GM04503 (cell line): ENCODE data around the gene CACNB2.
A peak's percentile ranks its signal among the peaks of the same experiment; 100 is the strongest.
"Not testable (repeated sequence)": the region's sequence is repeated elsewhere in the genome, so short reads cannot be mapped to it uniquely, and the experiment has no call there.

Experiments used
- DNase-seq: peaks from one replicate; pipeline ENCODE4 v3.0.0-alpha.2; 2012; ENCODE audit warnings: low read depth

CACNB2 gene

GRCh38 chr10:18570386-18570785, 430.2 kb downstream of the CACNB2 start:
- not testable (repeated sequence) for DNase-seq

GRCh38 chr10:18571076-18571475, 430.9 kb downstream of the CACNB2 start:
- DNase-seq: no peak

GRCh38 chr10:18571780-18572179, 431.6 kb downstream of the CACNB2 start:
- no peak for DNase-seq

DNA sequence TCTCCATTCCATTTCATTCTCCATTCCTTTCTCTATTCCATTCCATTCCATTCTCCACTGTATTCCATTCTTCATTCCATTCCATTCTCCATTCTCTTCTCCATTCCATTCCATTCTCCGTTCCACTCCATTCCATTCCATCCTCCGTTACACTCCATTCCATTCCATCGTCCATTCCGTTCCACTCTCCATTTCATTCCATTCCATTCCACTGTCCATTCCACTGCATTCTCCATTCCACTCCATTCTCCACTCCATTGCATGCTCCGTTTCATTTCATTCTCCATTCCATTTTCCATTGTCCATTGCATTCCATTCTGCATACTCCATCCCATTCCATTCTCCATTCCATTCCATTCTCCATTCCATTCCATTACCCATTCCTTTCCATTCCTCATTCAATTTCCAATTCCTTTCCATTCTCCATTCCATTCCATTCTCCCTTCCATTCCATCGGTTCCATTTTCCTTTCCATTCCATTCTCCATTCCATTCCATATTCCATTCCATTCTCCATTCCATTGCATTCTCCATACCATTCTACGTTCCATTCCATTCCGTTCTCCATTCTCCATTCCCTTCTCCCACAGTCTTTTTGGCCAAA, 432.8 kb downstream of the CACNB2 start:
- DNase-seq: no peak

GRCh38 chr10:18576586-18576985, 436.4 kb downstream of the CACNB2 start:
- no peak for DNase-seq

DNA sequence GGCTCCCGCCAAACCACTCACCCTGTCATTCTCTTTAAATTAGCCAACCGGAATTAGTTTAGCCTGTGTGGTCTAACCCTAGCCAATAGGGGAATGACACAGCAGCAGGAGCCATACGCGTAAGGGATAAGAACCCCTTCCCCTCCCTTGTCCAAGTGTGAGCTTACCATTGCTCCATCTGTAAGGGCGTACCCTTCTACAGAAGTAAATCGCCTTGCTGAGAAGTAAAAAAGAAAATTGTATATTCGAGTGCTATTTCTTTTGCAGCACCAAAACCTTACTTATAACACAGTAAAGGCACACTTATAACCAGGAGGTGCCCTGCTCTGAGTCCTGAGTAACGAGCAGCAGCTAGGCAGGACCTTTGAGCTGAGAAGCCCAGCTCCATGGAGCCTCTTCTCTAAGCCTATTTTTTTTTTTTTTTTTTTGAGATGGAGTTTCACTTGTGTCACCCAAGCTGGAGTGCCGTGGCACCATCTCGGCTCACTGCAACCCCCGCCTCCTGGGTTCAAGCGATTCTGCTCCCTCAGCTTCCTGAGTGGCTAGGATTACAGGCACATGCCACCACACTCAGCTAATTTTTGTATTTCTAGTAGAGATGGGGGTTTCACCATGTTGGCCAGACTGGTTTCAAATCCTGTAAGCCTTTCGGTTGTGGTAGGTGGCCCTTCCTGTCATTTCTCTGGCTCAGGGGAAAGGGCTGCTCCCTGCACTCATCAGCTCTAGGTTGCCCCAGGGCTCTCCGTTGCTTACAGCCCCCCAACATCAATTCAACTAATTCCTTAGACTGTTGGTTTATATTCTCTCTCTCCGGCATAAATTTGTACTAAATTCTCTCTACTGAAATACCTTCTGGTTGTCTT, 437.8 kb downstream of the CACNB2 start:
- DNase-seq: no peak

DNA sequence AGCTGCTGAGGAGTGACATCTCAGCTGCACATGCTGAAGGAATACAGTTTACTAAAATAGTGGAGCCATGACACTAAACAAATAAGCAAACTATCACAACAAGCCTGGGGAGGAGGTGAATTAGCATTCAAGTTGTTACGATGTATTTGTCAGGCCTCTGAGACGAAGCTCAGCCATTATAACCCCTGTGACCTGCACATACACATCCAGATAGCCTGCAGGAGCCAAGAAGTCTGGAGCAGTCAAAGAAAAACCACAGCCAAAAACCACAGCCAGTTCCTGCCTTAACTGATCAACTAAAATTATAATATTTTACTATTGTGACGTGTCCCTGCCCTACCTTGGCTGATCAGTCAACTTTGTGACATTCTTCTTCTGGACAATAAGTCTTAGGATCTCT, 442.6 kb downstream of the CACNB2 start:
- DNase-seq: peak; percentile 7

- DNase-seq: no peak
Measured at GRCh38 chr10:18583575-18584270, 443.5 kb downstream of the CACNB2 start.

- not testable (repeated sequence) for DNase-seq
Measured at GRCh38 chr10:18586637-18587036, 446.4 kb downstream of the CACNB2 start.

- DNase-seq: not testable (repeated sequence)
Measured at GRCh38 chr10:18591141-18591540, 450.9 kb downstream of the CACNB2 start.
